Lower lobe of right lung (tissue), 2 donors: ENCODE measurements around the gene GATAD2B. TPM values are rescaled to one million over a fixed set of nuclear protein-coding genes. Genes with fewer than 3 reads are reported as not detected.

Experiments used
- ATAC-seq, 2 donors: fragments of 200-7000 bp; cut with Tn5 transposase; one replicate each; pipeline ENCODE4 v1.9.1; 2020 to 2022; ENCODE audit warnings: mild to moderate bottlenecking in 2 of 2, moderate library complexity in 2 of 2
- DNase-seq: peaks from one replicate; pipeline ENCODE4 v3.0.0-alpha.2; 2020
- H3K27ac ChIP-seq: fragments of 200-600 bp; one replicate; pipeline ENCODE4 v1.8.0; 2022
- H3K27me3 ChIP-seq: fragments of 200-600 bp; one replicate; pipeline ENCODE4 v1.8.0; 2022; ENCODE audit warnings: low read depth
- H3K36me3 ChIP-seq: fragments of 200-600 bp; one replicate; pipeline ENCODE4 v1.8.0; 2022; ENCODE audit warnings: mild to moderate bottlenecking
- H3K4me1 ChIP-seq: fragments of 200-600 bp; one replicate; pipeline ENCODE4 v1.8.0; 2022
- H3K4me3 ChIP-seq: fragments of 200-600 bp; one replicate; pipeline ENCODE4 v1.8.0; 2022; ENCODE audit warnings: mild to moderate bottlenecking
- H3K9me3 ChIP-seq: fragments of 200-600 bp; one replicate; pipeline ENCODE4 v1.8.0; 2022
- intact Hi-C: fragments of 100-400 bp; cut with DNase I; formaldehyde crosslinking; loops from one replicate; pipeline ENCODE4 v1.11.0; 2022
- total RNA-seq: library from RNA; stranded (reverse); fragmentation: NEBNext Ultra II Directional; extraction: Animal tissue kit (Norgen Biotek cat#: 25700); gene quantifications from one replicate; pipeline ENCODE4 v1.2.1, GENCODE V29; 2021
- TF ChIP-seq, protein P1 (sequence below): fragments of 200-600 bp; IDR thresholded peaks from one replicate; pipeline ENCODE4 v1.8.0; 2022; ENCODE audit warnings: antibody characterized with exemption, mild to moderate bottlenecking
- donor health status: DM: no; HTN: yes; CAD: no; lungs with severe emphysema.

The GATAD2B gene
- total RNA-seq, 1 donor from 2014 or later, result 50.2 TPM

DNA sequence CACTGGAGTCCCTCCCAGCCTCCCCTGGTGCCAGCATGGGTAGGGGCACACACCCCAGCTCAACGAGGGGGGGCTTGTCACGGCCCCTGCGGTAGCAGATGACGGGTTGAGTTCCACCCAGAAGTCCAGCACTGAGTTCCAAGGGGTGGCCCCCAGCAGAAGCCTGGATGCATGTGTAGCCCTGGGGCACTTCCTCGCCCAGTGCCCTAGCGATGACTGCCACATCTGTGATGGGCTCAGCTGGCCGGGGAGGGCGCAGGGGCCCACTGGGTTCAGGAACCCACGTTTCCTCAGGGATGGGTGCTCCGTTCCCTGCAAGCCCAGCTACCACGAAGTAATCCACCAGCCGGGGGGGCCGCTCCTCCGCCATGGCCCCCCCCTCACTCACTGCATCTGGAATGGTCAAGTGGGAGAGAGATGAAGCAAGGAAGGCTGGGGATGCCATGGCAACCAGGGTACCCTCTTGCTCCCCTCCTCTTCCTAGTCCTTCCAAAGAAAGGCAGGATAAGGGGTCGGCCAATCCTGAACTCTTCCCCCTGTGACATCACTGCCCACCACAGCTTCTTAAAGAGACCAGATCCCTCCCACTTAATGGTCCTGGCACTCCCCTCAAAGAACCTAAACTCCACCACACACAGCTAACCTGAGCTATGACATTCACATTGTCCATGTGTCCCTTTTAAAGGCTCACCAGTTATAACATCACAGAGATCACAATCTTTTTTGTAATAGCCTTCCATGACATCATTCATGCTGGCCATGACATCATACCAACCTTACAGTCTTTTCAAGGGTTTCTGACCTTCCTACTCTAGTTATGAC, 21.4 kb upstream of the GATAD2B start:
- H3K4me3 ChIP-seq, result peak overlapping the region; percentile 88
- H3K27ac ChIP-seq, result peak overlapping the region; percentile 93
- H3K27me3 ChIP-seq, result no peaks in the 10 kb centered on the region
- ATAC-seq, result no peak
- intact Hi-C loops, result no loop called here
- TF ChIP-seq, protein P1, sequence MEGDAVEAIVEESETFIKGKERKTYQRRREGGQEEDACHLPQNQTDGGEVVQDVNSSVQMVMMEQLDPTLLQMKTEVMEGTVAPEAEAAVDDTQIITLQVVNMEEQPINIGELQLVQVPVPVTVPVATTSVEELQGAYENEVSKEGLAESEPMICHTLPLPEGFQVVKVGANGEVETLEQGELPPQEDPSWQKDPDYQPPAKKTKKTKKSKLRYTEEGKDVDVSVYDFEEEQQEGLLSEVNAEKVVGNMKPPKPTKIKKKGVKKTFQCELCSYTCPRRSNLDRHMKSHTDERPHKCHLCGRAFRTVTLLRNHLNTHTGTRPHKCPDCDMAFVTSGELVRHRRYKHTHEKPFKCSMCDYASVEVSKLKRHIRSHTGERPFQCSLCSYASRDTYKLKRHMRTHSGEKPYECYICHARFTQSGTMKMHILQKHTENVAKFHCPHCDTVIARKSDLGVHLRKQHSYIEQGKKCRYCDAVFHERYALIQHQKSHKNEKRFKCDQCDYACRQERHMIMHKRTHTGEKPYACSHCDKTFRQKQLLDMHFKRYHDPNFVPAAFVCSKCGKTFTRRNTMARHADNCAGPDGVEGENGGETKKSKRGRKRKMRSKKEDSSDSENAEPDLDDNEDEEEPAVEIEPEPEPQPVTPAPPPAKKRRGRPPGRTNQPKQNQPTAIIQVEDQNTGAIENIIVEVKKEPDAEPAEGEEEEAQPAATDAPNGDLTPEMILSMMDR, result no peak
- peaks cover 34% of the 10 kb centered on the region for H3K4me1 ChIP-seq
- peaks cover 66% of the 10 kb centered on the region for H3K36me3 ChIP-seq
- no peak for DNase-seq
- no peaks in the 10 kb centered on the region for H3K9me3 ChIP-seq

DNA sequence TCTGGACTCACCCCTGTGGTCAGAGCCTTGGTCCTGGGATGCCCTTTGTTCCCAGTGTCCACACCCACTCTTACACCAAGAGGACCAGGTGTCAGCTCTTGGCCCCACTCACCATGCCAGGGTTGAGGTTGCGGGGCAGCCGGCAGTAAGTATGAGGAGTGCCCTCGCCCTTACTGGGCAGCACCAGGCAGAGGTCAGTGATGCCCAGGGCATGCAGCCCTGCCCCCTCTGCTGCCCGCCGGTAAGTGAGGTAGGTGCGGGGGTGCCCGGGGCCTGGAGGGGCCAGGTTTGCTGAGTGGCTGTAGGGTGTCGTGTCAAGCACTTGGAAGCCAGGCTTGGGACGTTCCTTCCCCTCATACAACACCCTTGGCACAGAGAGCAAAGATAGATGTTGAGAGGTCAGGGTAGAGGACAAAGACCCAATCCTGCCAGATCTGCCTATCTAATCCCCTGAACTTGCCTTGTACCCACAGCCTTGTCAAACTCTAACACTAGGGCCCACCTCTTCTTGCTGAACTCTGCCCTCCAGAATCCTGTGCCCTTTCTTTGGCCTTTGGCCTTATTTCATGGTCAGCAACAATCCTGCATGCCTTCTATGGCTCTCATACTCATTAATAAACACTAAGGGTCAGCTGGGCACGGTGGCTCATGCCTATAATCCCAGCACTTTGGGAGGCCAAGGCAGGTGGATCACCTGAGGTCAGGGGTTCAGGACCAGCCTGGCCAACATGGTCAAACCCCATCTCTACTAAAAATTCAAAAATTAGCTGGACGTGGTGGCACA, 20.2 kb upstream of the GATAD2B start:
- H3K36me3 ChIP-seq, result peaks cover 66% of the 10 kb centered on the region
- no peaks in the 10 kb centered on the region for H3K9me3 ChIP-seq
- DNase-seq, result no peak
- H3K4me3 ChIP-seq, result no peak overlapping the region
- H3K27ac ChIP-seq, result no peak overlapping the region
- TF ChIP-seq, protein P1, result no peak
- ATAC-seq, result no peak
- intact Hi-C loops, result no loop called here
- H3K27me3 ChIP-seq, result no peaks in the 10 kb centered on the region
- peaks cover 34% of the 10 kb centered on the region for H3K4me1 ChIP-seq

DNA sequence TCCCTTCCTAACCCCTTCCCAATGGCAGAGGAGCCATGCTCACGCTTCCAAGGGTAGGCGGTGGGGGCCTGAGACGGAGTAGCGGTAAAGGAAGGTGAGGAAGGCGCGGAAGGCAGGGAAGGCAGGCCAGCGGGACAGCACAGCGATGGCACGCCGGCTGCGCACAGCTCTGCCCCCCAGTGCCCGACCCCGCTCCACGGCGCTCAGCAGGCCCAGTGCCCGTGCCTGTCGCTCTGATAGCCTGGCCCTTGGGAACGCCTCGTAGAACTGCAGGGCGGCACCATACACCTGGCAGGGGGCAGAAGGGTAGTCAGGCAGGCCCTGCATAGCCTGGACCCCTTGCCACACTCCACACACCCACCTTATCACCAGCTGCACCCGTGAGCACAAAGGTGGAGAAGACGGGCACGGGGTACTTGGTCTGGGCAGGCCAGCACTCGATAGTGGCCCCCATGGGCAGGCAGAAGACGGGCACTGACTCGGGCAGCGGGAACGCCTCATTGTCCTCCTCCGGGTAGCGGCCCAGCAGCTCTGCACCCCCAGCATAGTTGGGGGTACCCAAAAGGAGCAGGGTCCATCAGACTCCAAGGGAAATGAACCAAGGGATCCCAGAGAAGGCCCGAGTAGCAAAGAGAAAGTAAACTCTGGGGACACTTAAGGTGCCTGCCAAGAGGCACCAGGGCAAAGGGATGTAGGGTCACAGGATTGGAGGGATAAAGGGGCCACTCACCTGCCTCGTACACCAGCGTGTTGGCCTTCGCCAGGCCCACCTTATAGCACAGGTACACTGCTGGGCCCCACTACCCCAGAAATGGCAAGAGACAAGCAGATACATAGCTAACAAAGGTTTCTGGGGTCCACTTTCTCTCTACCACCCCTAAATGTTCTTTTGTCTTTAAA, 19.3 kb upstream of the GATAD2B start:
- TF ChIP-seq, protein P1, result no peak
- H3K9me3 ChIP-seq, result no peaks in the 10 kb centered on the region
- no peak overlapping the region for H3K27ac ChIP-seq
- peaks cover 68% of the 10 kb centered on the region for H3K36me3 ChIP-seq
- ATAC-seq, result no peak
- intact Hi-C loops, result no loop called here
- no peak for DNase-seq
- H3K4me3 ChIP-seq, result no peak overlapping the region
- no peaks in the 10 kb centered on the region for H3K27me3 ChIP-seq
- peaks cover 29% of the 10 kb centered on the region for H3K4me1 ChIP-seq

DNA sequence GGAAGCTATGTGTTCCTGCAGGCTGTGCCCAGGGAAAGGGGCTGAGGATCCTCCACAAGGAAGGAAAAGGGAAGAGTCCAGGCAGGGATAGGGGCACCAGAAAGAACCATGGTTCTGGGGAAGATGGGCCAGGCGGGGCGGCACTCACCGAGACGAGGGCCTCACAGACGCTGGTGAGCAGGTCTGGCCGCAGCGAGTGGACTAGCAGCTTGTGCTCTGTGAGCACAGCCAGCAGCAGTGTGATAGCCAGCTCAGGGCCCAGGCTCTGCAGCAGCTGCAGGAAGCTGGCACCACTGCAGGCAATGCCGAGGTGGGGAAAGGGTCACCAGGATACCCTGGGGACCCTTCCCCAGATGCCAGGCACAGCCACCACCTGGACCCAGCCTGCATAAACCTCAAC, 18.0 kb upstream of the GATAD2B start:
- Histone ChIP-seq H3K4me1 (peaks cover 24% of the 10 kb centered on the region), H3K36me3 (peaks cover 81% of the 10 kb centered on the region), H3K4me3 (no peak overlapping the region), H3K27ac (no peak overlapping the region), H3K27me3 (no peaks in the 10 kb centered on the region), H3K9me3 (no peaks in the 10 kb centered on the region)
- ATAC-seq, result no peak
- DNase-seq, result no peak
- TF ChIP-seq, protein P1, result no peak
- intact Hi-C loops, result no loop called here

DNA sequence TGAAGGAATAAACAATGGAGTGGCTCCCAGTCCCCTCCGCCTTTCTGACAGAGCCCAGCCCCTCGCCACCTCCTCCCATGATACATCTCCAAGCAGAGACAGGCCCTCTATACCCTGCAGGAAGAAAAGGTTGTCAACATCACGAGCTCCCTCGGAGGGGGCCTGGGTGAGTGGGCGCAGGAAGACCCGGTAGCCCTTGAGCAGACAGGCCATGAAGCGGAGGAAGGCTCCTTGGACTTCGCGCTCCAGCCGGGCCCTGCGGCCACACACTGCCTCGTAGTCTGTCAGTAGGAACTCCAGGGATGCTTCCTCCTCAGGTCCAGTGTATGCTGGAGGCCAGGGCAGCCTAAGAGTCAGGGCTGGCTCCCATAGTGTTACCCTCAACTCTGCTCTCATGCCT, 16.7 kb upstream of the GATAD2B start:
- peaks cover 15% of the 10 kb centered on the region for H3K4me1 ChIP-seq
- no peak overlapping the region for H3K27ac ChIP-seq
- intact Hi-C loops, result no loop called here
- H3K4me3 ChIP-seq, result no peak overlapping the region
- H3K36me3 ChIP-seq, result peaks cover 94% of the 10 kb centered on the region
- DNase-seq (no peak), ATAC-seq (no peak)
- no peaks in the 10 kb centered on the region for H3K27me3 ChIP-seq
- H3K9me3 ChIP-seq, result no peaks in the 10 kb centered on the region
- TF ChIP-seq, protein P1, result no peak
